ENCODE results near the gene GDI2.
A peak's percentile ranks its signal among the peaks of the same experiment; 100 is the strongest.
"Not testable (repeated sequence)": the region's sequence is repeated elsewhere in the genome, so short reads cannot be mapped to it uniquely, and the experiment has no call there.

The GDI2 gene

GRCh38 chr10:5813341-5814109, at the start of gene GDI2:
Gene GDI2, minus strand, starts transcription at chr10:5813434. Its CDS starts 176 bp downstream, at chr10:5813258.
- peak; percentile 96 for DNase-seq

GRCh38 chr10:5862360-5862961, 49.2 kb upstream of the GDI2 start:
- DNase-seq: no peak

- DNase-seq: no peak
These were observed 46.8 kb upstream of the GDI2 start for GRCh38 chr10:5860066-5860465.

- no peak for DNase-seq
These were observed 45.6 kb upstream of the GDI2 start for GRCh38 chr10:5858811-5859210.

- DNase-seq: no peak
These were observed 43.4 kb upstream of the GDI2 start for GRCh38 chr10:5856701-5857004.

- no peak for DNase-seq
These were observed 42.9 kb upstream of the GDI2 start for GRCh38 chr10:5855979-5856700.

- DNase-seq: no peak
These were observed 40.9 kb upstream of the GDI2 start for GRCh38 chr10:5854131-5854475.

GRCh38 chr10:5846667-5847066, 33.4 kb upstream of the GDI2 start:
- not testable (repeated sequence) for DNase-seq

GRCh38 chr10:5844345-5845055, 31.3 kb upstream of the GDI2 start:
- DNase-seq: no peak

GRCh38 chr10:5843686-5844344, 30.6 kb upstream of the GDI2 start:
- DNase-seq: no peak

GRCh38 chr10:5841965-5842364, 28.7 kb upstream of the GDI2 start:
- no peak for DNase-seq

GRCh38 chr10:5840314-5841307, 27.4 kb upstream of the GDI2 start:
- DNase-seq: no peak

GRCh38 chr10:5836181-5836580, 22.9 kb upstream of the GDI2 start:
- not testable (repeated sequence) for DNase-seq

GRCh38 chr10:5835446-5836095, 22.3 kb upstream of the GDI2 start:
- DNase-seq: no peak

- no peak for DNase-seq
These were observed 20.6 kb upstream of the GDI2 start for GRCh38 chr10:5833814-5834213.

- no peak for DNase-seq
These were observed 19.7 kb upstream of the GDI2 start for GRCh38 chr10:5832946-5833345.

- DNase-seq: no peak
These were observed 18.2 kb upstream of the GDI2 start for GRCh38 chr10:5831446-5831782.

GRCh38 chr10:5830629-5831445, 17.6 kb upstream of the GDI2 start:
- no peak for DNase-seq

- DNase-seq: no peak
These were observed 16.0 kb upstream of the GDI2 start for GRCh38 chr10:5829267-5829666.

- DNase-seq: no peak
These were observed 15.5 kb upstream of the GDI2 start for GRCh38 chr10:5828725-5829124.

Data from NCI-H69 (cell line).